ENCODE results near the gene SEPTIN11.

SEPTIN11 gene

GRCh38 chr4:76949276-76950051 lies at the start of gene SEPTIN11:
Gene SEPTIN11 (plus strand): TSS chr4:76949752. CDS start chr4:76949904, 152 bp downstream.
- peak; percentile 98 for DNase-seq (ENCODE audit: low read depth, low spot score)

GRCh38 chr4:76902233-76902890 lies 47.2 kb upstream of the SEPTIN11 start:
- DNase-seq (ENCODE audit: low read depth, low spot score) = no peak

- DNase-seq (ENCODE audit: low read depth, low spot score) = no peak
These were observed 44.8 kb upstream of the SEPTIN11 start for GRCh38 chr4:76904646-76905190.

- DNase-seq (ENCODE audit: low read depth, low spot score) = peak; percentile 72
These were observed 44.0 kb upstream of the SEPTIN11 start for GRCh38 chr4:76905521-76905920.

- no peak for DNase-seq (ENCODE audit: low read depth, low spot score)
These were observed 39.8 kb upstream of the SEPTIN11 start for GRCh38 chr4:76909711-76910110.

- no peak for DNase-seq (ENCODE audit: low read depth, low spot score)
These were observed 28.8 kb upstream of the SEPTIN11 start for GRCh38 chr4:76920715-76921114.

- no peak for DNase-seq (ENCODE audit: low read depth, low spot score)
These were observed 25.8 kb upstream of the SEPTIN11 start for GRCh38 chr4:76923619-76924357.

GRCh38 chr4:76926841-76927240 lies 22.7 kb upstream of the SEPTIN11 start:
- DNase-seq (ENCODE audit: low read depth, low spot score) = no peak

GRCh38 chr4:76930685-76931084 lies 18.9 kb upstream of the SEPTIN11 start:
- no peak for DNase-seq (ENCODE audit: low read depth, low spot score)

- peak; percentile 6 for DNase-seq (ENCODE audit: low read depth, low spot score)
These were observed 18.5 kb upstream of the SEPTIN11 start for GRCh38 chr4:76931087-76931486.

GRCh38 chr4:76931576-76932276 lies 17.8 kb upstream of the SEPTIN11 start:
- no peak for DNase-seq (ENCODE audit: low read depth, low spot score)

GRCh38 chr4:76939184-76939583 lies 10.4 kb upstream of the SEPTIN11 start:
- no peak for DNase-seq (ENCODE audit: low read depth, low spot score)

- peak; percentile 71 for DNase-seq (ENCODE audit: low read depth, low spot score)
These were observed 6.4 kb upstream of the SEPTIN11 start for GRCh38 chr4:76943129-76943620.

- peak; percentile 68 for DNase-seq (ENCODE audit: low read depth, low spot score)
These were observed 5.8 kb upstream of the SEPTIN11 start for GRCh38 chr4:76943790-76944189.

- DNase-seq (ENCODE audit: low read depth, low spot score) = no peak
These were observed 2.2 kb upstream of the SEPTIN11 start for GRCh38 chr4:76947369-76947768.

- DNase-seq (ENCODE audit: low read depth, low spot score) = peak; percentile 83
These were observed 893 bp upstream of the SEPTIN11 start for GRCh38 chr4:76948443-76949275.

- peak; percentile 77 for DNase-seq (ENCODE audit: low read depth, low spot score)
These were observed 752 bp downstream of the SEPTIN11 start for GRCh38 chr4:76950052-76950955.

- peak; percentile 70 for DNase-seq (ENCODE audit: low read depth, low spot score)
These were observed 1.6 kb downstream of the SEPTIN11 start for GRCh38 chr4:76950956-76951671.

- DNase-seq (ENCODE audit: low read depth, low spot score) = no peak
These were observed 2.1 kb downstream of the SEPTIN11 start for GRCh38 chr4:76951672-76952010.
